Activated CD8-positive, alpha-beta memory T cell treated with anti-CD3 and anti-CD28 coated beads, Interleukin-2, amount 50 U/mL, for 24 hours (primary cell): Measurements from ENCODE around the gene IKZF3.
A peak's percentile ranks its signal among the peaks of the same experiment; 100 is the strongest.
"Not testable (repeated sequence)": the region's sequence is repeated elsewhere in the genome, so short reads cannot be mapped to it uniquely, and the experiment has no call there.

Experiments
- DNase-seq: peaks from one replicate; pipeline ENCODE4 v3.0.0-alpha.2; 2020; ENCODE audit errors: extremely low read depth

Gene IKZF3

GRCh38 chr17:39863918-39864746, at the start of gene IKZF3:
Gene IKZF3, minus strand, starts transcription at chr17:39864312. Its CDS starts 186 bp downstream, at chr17:39864126.
- peak; percentile 58 for DNase-seq

GRCh38 chr17:39908789-39909352, 44.8 kb upstream of the IKZF3 start:
- DNase-seq = no peak

GRCh38 chr17:39904990-39905288, 40.8 kb upstream of the IKZF3 start:
- no peak for DNase-seq

GRCh38 chr17:39903158-39903884, 39.2 kb upstream of the IKZF3 start:
- DNase-seq = no peak

- DNase-seq = not testable (repeated sequence)
Observed at GRCh38 chr17:39902027-39902426, 37.9 kb upstream of the IKZF3 start.

GRCh38 chr17:39899215-39899614, 35.1 kb upstream of the IKZF3 start:
- DNase-seq = no peak

- no peak for DNase-seq
Observed at GRCh38 chr17:39898088-39898487, 34.0 kb upstream of the IKZF3 start.

GRCh38 chr17:39894681-39895376, 30.7 kb upstream of the IKZF3 start:
- no peak for DNase-seq

- no peak for DNase-seq
Observed at GRCh38 chr17:39889200-39889599, 25.1 kb upstream of the IKZF3 start.

GRCh38 chr17:39887078-39887477, 23.0 kb upstream of the IKZF3 start:
- DNase-seq = no peak

- DNase-seq = not testable (repeated sequence)
Observed at GRCh38 chr17:39886102-39886501, 22.0 kb upstream of the IKZF3 start.

GRCh38 chr17:39872751-39873150, 8.6 kb upstream of the IKZF3 start:
- DNase-seq = no peak

GRCh38 chr17:39871801-39872200, 7.7 kb upstream of the IKZF3 start:
- no peak for DNase-seq

- DNase-seq = no peak
Observed at GRCh38 chr17:39870776-39871175, 6.7 kb upstream of the IKZF3 start.

- no peak for DNase-seq
Observed at GRCh38 chr17:39868554-39868942, 4.4 kb upstream of the IKZF3 start.

- DNase-seq = no peak
Observed at GRCh38 chr17:39867880-39868553, 3.9 kb upstream of the IKZF3 start, which contains the start of gene ZPBP2. Gene ZPBP2, plus strand, starts transcription at chr17:39868202. Its CDS starts 153 bp downstream, at chr17:39868355.

- no peak for DNase-seq
Observed at GRCh38 chr17:39867084-39867879, 3.2 kb upstream of the IKZF3 start.

GRCh38 chr17:39866013-39866730, 2.1 kb upstream of the IKZF3 start:
- no peak for DNase-seq

GRCh38 chr17:39863244-39863917, 731 bp downstream of the IKZF3 start:
- DNase-seq = no peak

GRCh38 chr17:39861235-39861634, 2.9 kb downstream of the IKZF3 start:
- no peak for DNase-seq
